Measurements from ENCODE around the gene MPZL1.

GRCh38 chr1:167820684-167821355, 99.0 kb downstream of the MPZL1 start:
- TF ChIP-seq POLR2A (IDR thresholded peaks at IDR 0.05) (no peak), CTCF (IDR thresholded peaks at IDR 0.05) (no peak)
